ENCODE results near the gene NT5E.

The NT5E gene

GRCh38 chr6:85482206-85482904 is 32.5 kb downstream of the NT5E start:
- no peak overlapping the region for H3K9ac ChIP-seq
- peaks cover 7 to 16% (median 13%) of the 10 kb centered on the region in 10 experiments for H3K4me1 ChIP-seq
- peak overlapping the region; percentile 14 to 59 (median 51); a peak in 20 of 22 replicates for H3K4me2 ChIP-seq
- no peaks in the 10 kb centered on the region for H4K20me1 ChIP-seq
- peak overlapping the region in 6 of 11 experiments; percentile 16 to 50 (median 28); a peak in 5 of 22 replicates for H3K27ac ChIP-seq
- H3K4me3 ChIP-seq, result no peak overlapping the region
- no peaks in the 10 kb centered on the region for H3K27me3 ChIP-seq
- H3K36me3 ChIP-seq, result no peaks in the 10 kb centered on the region; a peak in 1 of 22 replicates
- TF ChIP-seq Cebpa-rat (IDR thresholded peaks at IDR 0.05), result no peak
- no peaks in the 10 kb centered on the region for H3K9me3 ChIP-seq (replicated peaks in 1 of 11)

DNA sequence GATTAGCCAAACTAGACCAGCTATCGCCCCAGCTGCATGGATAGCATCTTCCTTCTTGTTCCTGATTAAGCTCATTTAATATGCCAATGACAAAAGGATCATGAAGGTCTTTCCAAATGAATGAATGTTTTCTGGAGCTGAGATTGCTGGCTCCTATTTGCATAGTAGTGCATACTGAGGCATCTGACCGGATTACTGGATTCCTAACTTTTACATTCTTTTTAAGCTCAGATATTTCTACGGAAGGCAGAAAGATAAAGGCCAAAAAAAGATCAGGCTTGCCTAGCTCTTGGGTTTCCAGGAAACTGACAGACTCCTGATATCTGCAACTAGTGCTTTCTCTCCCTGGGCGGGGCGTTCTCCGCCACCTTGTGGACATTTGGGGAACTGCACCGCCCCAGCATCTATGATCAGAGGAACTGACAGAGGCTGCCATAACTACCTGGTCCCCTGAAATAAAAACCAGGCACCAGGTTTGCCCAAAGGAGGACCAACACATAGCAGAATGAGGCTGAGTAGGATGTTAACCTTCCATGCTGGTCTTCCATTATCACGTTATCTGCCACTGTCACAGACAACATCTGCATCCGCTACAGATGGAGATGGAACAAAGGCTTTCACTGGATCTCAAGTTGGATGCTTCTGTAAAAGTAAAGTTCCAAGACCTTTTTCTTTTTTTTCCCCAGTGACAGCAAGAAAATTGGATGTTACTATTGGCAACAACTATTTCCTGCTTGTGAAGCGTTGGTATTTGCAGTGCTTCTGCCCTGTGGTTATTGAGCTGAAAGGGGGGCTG is 33.2 kb downstream of the NT5E start:
- Histone ChIP-seq H3K9me3 (replicated peaks in 1 of 11) (no peaks in the 10 kb centered on the region), H3K36me3 (no peaks in the 10 kb centered on the region; a peak in 1 of 22 replicates), H3K27ac (peak overlapping the region in 6 of 11 experiments; percentile 16 to 50 (median 28); a peak in 5 of 22 replicates), H3K4me3 (no peak overlapping the region), H3K27me3 (no peaks in the 10 kb centered on the region), H3K9ac (no peak overlapping the region), H3K4me1 (peaks cover 7 to 16% (median 13%) of the 10 kb centered on the region in 10 experiments), H3K4me2 (peak overlapping the region; percentile 14 to 59 (median 51); a peak in 19 of 22 replicates), H4K20me1 (no peaks in the 10 kb centered on the region)
- TF ChIP-seq Cebpa-rat (IDR thresholded peaks at IDR 0.05), result no peak

DNA sequence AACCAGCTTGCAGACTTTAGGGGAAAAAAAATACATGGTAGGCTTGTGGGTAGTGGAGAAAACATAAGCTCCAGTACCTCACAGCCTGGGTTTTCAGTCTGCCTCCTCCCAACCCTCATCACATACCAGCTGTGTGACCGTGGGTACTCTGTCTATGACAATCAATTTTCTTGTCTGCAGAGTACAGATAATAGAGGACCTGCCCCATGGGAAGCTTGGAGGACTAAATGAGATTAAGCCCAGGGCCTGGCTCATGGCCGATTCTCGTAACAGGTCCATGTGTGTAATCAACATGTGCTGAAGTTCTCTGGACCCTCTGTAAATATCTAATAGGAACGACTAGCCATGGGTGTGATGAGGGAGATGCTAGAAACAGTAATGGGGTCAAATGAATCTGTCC is 34.0 kb downstream of the NT5E start:
- Histone ChIP-seq H3K36me3 (no peaks in the 10 kb centered on the region; a peak in 1 of 22 replicates), H3K27ac (no peak overlapping the region), H3K9me3 (replicated peaks in 1 of 11) (no peaks in the 10 kb centered on the region), H3K4me1 (peaks cover 7 to 16% (median 13%) of the 10 kb centered on the region in 10 experiments), H3K4me3 (no peak overlapping the region), H4K20me1 (no peaks in the 10 kb centered on the region), H3K27me3 (no peaks in the 10 kb centered on the region), H3K4me2 (no peak overlapping the region), H3K9ac (no peak overlapping the region)
- TF ChIP-seq Cebpa-rat (IDR thresholded peaks at IDR 0.05), result no peak

- Histone ChIP-seq H3K27me3 (no peaks in the 10 kb centered on the region), H3K9me3 (replicated peaks in 1 of 11) (no peaks in the 10 kb centered on the region), H3K4me3 (no peak overlapping the region)
These were observed 35.1 kb downstream of the NT5E start for GRCh38 chr6:85484948-85485347.

GRCh38 chr6:85490516-85491248 is 40.8 kb downstream of the NT5E start:
- Histone ChIP-seq H4K20me1 (no peaks in the 10 kb centered on the region), H3K27ac (no peak overlapping the region), H3K4me1 (no peaks in the 10 kb centered on the region), H3K36me3 (peaks cover 0 to 7% (median 0%) of the 10 kb centered on the region in 11 experiments; a peak in 2 of 22 replicates), H3K9ac (no peak overlapping the region), H3K9me3 (replicated peaks in 1 of 11) (no peaks in the 10 kb centered on the region), H3K4me2 (no peak overlapping the region), H3K27me3 (no peaks in the 10 kb centered on the region), H3K4me3 (no peak overlapping the region)
- TF ChIP-seq Cebpa-rat (IDR thresholded peaks at IDR 0.05), result no peak

More at GRCh38 chr6:85484948-85485347, 35.1 kb downstream of the NT5E start:
- Histone ChIP-seq H4K20me1 (no peaks in the 10 kb centered on the region), H3K9ac (no peak overlapping the region), H3K4me2 (no peak overlapping the region), H3K4me1 (peaks cover 7 to 16% (median 13%) of the 10 kb centered on the region in 10 experiments), H3K27ac (no peak overlapping the region), H3K36me3 (no peaks in the 10 kb centered on the region; a peak in 2 of 22 replicates)
- TF ChIP-seq Cebpa-rat (IDR thresholded peaks at IDR 0.05), result no peak

GRCh38 chr6:85493389-85493788 is 43.5 kb downstream of the NT5E start:
- Histone ChIP-seq H3K27ac (no peak overlapping the region), H3K9me3 (replicated peaks in 1 of 11) (peaks cover 10 to 27% (median 18%) of the 10 kb centered on the region in 11 experiments), H3K36me3 (peaks cover 0 to 12% (median 0%) of the 10 kb centered on the region in 11 experiments; a peak in 3 of 22 replicates), H4K20me1 (no peaks in the 10 kb centered on the region), H3K4me1 (no peaks in the 10 kb centered on the region), H3K9ac (no peak overlapping the region), H3K27me3 (no peaks in the 10 kb centered on the region), H3K4me2 (no peak overlapping the region), H3K4me3 (no peak overlapping the region)
- TF ChIP-seq Cebpa-rat (IDR thresholded peaks at IDR 0.05), result no peak

DNA sequence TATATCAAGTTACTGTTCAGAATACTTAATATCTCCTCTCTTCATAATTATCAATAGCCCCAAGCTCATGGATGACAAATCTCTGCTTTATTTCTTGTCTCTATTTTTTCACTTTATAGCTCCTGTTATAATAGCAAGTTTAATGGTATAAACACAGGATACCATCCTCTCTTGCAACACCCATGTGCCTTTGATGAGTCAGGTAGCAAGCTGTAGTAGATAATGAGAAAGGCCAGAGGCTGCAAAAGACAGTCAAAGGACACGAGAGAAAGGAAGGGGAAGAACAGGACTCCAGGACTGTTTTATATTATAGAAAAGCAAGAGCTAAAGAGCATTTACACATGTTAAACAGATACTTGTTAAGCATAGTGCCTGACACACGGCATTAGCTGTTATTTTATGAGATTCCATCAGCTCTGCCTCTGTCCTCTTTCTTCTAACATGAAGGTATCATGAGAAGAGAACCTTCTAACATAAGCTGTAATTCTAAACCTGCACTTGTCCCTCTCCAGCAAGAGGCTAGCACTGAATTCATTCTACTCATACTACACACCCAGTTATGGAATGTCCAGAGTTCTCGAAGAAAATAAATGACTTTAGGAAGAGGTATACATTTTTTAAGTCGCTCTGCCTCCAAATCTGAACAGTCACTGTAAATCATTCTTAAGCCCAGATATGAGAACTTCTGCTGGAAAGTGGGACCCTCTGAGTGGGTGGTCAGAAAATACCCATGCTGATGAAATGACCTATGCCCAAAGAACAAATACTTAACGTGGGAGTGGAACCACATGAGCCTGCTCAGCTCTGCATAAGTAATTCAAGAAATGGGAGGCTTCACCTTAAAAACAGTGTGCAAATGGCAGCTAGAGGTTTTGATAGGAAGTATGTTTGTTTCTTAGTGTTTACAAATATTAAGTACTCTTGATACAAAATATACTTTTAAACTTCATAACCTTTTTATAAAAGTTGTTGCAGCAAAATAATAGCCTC is 45.0 kb downstream of the NT5E start:
- Histone ChIP-seq H3K4me1 (peaks cover 0 to 8% (median 0%) of the 10 kb centered on the region in 10 experiments; a peak in 5 of 20 replicates), H3K27ac (no peak overlapping the region), H4K20me1 (no peaks in the 10 kb centered on the region), H3K4me3 (no peak overlapping the region), H3K27me3 (no peaks in the 10 kb centered on the region), H3K4me2 (no peak overlapping the region), H3K9me3 (replicated peaks in 1 of 11) (peaks cover 10 to 32% (median 18%) of the 10 kb centered on the region in 11 experiments), H3K9ac (no peak overlapping the region), H3K36me3 (peaks cover 0 to 12% (median 0%) of the 10 kb centered on the region in 11 experiments; a peak in 3 of 22 replicates)
- TF ChIP-seq Cebpa-rat (IDR thresholded peaks at IDR 0.05), result no peak

- no peak overlapping the region for H3K9ac ChIP-seq
These were observed 46.2 kb downstream of the NT5E start for GRCh38 chr6:85496009-85496579.

More at GRCh38 chr6:85496009-85496579, 46.2 kb downstream of the NT5E start:
- H3K27me3 ChIP-seq, result no peaks in the 10 kb centered on the region
- H3K4me3 ChIP-seq, result no peak overlapping the region
- H4K20me1 ChIP-seq, result no peaks in the 10 kb centered on the region
- H3K4me2 ChIP-seq, result no peak overlapping the region
- peaks cover 0 to 10% (median 0%) of the 10 kb centered on the region in 11 experiments; a peak in 3 of 22 replicates for H3K36me3 ChIP-seq
- peaks cover 10 to 32% (median 18%) of the 10 kb centered on the region in 11 experiments for H3K9me3 ChIP-seq (replicated peaks in 1 of 11)
- H3K4me1 ChIP-seq, result peaks cover 0 to 8% (median 0%) of the 10 kb centered on the region in 10 experiments; a peak in 5 of 20 replicates
- H3K27ac ChIP-seq, result no peak overlapping the region
- no peak for TF ChIP-seq Cebpa-rat (IDR thresholded peaks at IDR 0.05)
